NT2/D1 (cell line): Measurements from ENCODE around the gene VPS45.

ENCODE experiments used
- SUZ12 ChIP-seq: IDR thresholded peaks from 2 replicates; pipeline ENCODE4 v1.6.1; 2011; ENCODE audit not compliant: insufficient read length, insufficient read depth; ENCODE audit errors: extremely low read depth
- YY1 ChIP-seq: IDR thresholded peaks from 2 replicates; pipeline ENCODE4 v1.6.1; 2011; ENCODE audit not compliant: insufficient read length, insufficient read depth

DNA sequence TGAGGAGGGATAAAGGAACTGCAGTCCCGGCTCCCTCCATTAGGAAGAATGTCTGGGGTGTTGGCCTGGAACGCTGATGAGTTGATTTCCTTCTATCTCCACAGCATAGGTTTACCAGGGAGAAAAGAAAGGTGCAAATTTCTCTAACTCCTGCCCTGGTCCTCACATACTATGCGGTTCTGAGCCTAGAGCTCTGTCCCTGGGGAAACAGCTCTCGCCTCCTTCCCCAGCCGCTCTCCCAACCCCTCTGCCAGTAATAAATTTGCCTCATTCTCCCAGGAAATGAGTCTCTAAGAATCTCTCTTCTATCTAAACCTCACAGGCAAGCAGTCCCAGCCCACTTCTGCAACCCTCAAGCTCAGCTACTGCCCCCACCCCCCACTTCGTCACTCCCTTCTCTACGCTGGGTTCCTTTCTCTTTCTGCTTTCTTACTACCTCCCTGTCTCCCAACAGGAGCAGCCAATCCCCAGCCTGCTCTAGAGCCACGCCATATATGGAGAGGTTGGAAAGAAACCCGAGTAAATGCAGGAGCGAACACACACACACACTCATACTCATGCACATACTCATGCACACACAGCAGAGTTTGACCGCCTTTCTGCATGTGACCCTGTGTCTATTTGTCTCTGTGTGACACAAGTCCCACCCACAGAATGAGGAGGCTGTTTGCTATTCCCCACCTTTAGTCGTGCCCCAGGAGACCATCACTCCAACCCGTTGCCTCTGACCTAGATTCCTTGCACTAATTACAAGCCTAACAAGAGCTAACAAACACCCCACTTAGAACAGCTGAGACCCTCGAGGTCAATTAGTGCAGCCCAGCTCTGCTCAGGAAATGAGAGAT lies 95.5 kb downstream of the VPS45 start:
- TF ChIP-seq SUZ12 (no peak), YY1 (no peak)
